Measurements from ENCODE around the gene STRN3. TPM values are rescaled to one million over a fixed set of nuclear protein-coding genes. Genes with fewer than 3 reads are reported as not detected.
"Not testable (repeated sequence)": the region's sequence is repeated elsewhere in the genome, so short reads cannot be mapped to it uniquely, and the experiment has no call there.

STRN3 gene
- total RNA-seq, 1 donor from 2014 or later: 39.5 TPM

DNA sequence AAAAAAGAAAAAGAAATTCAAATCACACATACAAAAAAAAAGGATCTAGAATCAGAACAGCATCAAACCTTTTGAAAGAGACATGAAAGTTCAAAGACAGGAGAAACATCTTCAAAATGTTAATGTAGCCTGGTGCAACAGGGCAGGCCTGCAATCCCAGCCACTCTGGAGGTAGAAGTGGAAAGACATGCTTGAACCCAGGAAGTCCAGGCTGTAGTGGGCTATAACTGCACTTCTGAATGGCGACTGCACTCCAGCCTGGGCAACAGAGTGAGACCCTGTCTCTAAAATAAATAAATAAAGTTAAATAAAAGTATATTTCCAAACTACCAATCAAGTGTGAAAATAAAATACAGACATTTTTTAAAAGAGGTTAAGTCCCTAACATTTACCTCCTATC, 19.5 kb downstream of the STRN3 start:
- Mint-ChIP-seq H3K9me3 (ENCODE audit: low read depth) (no peaks in the 10 kb centered on the region), H3K27me3 (ENCODE audit: low read depth) (no peaks in the 10 kb centered on the region), H3K4me1 (ENCODE audit: low read depth) (peaks cover 12% of the 10 kb centered on the region), H3K27ac (ENCODE audit: unreplicated experiment) (no peak overlapping the region), H3K36me3 (ENCODE audit: low read depth) (peaks cover 6% of the 10 kb centered on the region), H3K4me3 (ENCODE audit: unreplicated experiment) (no peak overlapping the region)
- TF ChIP-seq CTCF (IDR thresholded peaks at IDR 0.05): no peak
- DNase-seq (ENCODE audit: low spot score): no peak

- H3K9me3 Mint-ChIP-seq (ENCODE audit: low read depth); H3K36me3 Mint-ChIP-seq (ENCODE audit: low read depth); H3K4me3 Mint-ChIP-seq (ENCODE audit: unreplicated experiment); H3K27ac Mint-ChIP-seq (ENCODE audit: unreplicated experiment); DNase-seq (ENCODE audit: low spot score); H3K27me3 Mint-ChIP-seq (ENCODE audit: low read depth): not testable (repeated sequence)
- H3K4me1 Mint-ChIP-seq (ENCODE audit: low read depth): peaks cover 32% of the 10 kb centered on the region
Observed at GRCh38 chr14:31004007-31004406, 22.2 kb downstream of the STRN3 start.

DNA sequence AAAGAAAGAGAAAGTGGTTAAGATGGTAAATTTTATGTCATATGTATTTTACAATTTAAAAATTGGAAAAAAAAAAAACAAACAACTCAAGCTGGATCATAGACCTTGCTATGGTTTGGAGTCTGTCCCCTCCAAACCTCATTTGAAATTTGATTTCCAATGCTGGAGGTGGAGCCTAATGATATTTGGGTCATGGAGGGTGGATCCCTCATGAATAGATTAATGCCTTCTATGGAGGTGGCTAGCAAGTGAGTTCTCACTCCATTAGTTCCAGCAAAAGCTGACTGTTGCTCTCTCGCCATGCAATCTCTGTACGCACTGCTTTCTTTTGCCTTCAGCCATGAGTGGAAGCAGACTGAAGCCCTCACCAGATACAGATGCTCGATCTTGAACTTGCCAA, 22.9 kb downstream of the STRN3 start:
- H3K9me3 Mint-ChIP-seq (ENCODE audit: low read depth): peaks cover 10% of the 10 kb centered on the region
- H3K4me3 Mint-ChIP-seq (ENCODE audit: unreplicated experiment): no peak overlapping the region
- no peak overlapping the region for H3K27ac Mint-ChIP-seq (ENCODE audit: unreplicated experiment)
- no peaks in the 10 kb centered on the region for H3K27me3 Mint-ChIP-seq (ENCODE audit: low read depth)
- peaks cover 32% of the 10 kb centered on the region for H3K4me1 Mint-ChIP-seq (ENCODE audit: low read depth)
- no peak for TF ChIP-seq CTCF (IDR thresholded peaks at IDR 0.05)
- peaks cover 9% of the 10 kb centered on the region for H3K36me3 Mint-ChIP-seq (ENCODE audit: low read depth)
- no peak for DNase-seq (ENCODE audit: low spot score)

DNA sequence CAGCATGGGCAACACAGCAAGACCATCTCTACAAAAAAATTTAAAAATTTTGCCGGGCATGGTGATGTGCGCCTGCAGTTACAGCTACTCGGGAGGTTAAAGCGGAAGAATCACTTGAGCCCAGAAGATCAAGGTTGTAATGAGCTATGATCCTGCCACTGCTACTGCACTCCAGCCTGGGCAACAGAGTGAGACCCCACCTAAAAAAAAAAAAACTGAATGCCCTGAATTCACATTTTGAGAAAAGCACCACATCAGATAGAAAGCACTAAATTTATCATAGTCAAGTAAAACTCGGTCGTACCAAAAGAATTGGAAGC, 24.9 kb downstream of the STRN3 start:
- H3K27me3 Mint-ChIP-seq (ENCODE audit: low read depth): no peaks in the 10 kb centered on the region

DNA sequence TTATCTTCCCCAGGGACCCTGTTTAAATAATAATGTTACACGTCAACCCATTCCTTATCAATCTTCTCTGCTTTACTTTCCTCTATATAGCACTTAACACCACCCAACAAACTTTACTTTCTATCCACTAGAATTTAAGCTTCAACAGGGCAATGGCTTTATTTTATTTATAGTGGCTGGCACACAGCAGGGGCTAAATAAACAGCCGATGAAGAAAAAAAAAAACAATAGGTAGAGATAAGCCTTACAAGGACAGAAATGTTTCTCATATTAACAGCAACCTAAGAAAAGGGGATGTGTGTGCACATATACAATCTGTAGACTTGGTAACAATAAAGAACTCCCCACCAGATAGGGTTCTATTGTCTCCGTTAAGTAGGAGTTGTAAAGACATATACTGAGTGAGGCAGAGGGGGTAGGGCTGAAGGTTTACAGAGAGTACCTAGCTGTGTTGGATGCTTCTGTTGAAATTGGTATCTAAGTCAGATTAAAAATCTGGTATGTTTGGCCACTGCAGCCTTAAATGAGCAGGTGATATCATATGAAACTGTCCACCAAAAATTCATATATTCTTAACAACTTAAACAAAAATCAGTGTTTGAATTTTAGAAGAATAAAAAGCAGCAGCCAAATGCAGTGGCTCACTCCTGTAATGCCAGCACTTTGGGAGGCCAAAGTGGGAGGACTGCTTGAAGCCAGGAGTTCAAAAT, 25.4 kb downstream of the STRN3 start:
- no peak overlapping the region for H3K4me3 Mint-ChIP-seq (ENCODE audit: unreplicated experiment)
- H3K4me1 Mint-ChIP-seq (ENCODE audit: low read depth): peaks cover 39% of the 10 kb centered on the region
- H3K27ac Mint-ChIP-seq (ENCODE audit: unreplicated experiment): peak overlapping the region; percentile 42
- peaks cover 10% of the 10 kb centered on the region for H3K9me3 Mint-ChIP-seq (ENCODE audit: low read depth)
- no peak for DNase-seq (ENCODE audit: low spot score)
- H3K36me3 Mint-ChIP-seq (ENCODE audit: low read depth): peaks cover 11% of the 10 kb centered on the region
- no peak for TF ChIP-seq CTCF (IDR thresholded peaks at IDR 0.05)
- H3K27me3 Mint-ChIP-seq (ENCODE audit: low read depth): no peaks in the 10 kb centered on the region

More for the DNA sequence above, 24.9 kb downstream of the STRN3 start:
- no peak for TF ChIP-seq CTCF (IDR thresholded peaks at IDR 0.05)
- H3K9me3 Mint-ChIP-seq (ENCODE audit: low read depth): peaks cover 10% of the 10 kb centered on the region
- peaks cover 37% of the 10 kb centered on the region for H3K4me1 Mint-ChIP-seq (ENCODE audit: low read depth)
- no peak overlapping the region for H3K4me3 Mint-ChIP-seq (ENCODE audit: unreplicated experiment)
- no peak for DNase-seq (ENCODE audit: low spot score)
- peak overlapping the region; percentile 42 for H3K27ac Mint-ChIP-seq (ENCODE audit: unreplicated experiment)
- H3K36me3 Mint-ChIP-seq (ENCODE audit: low read depth): peaks cover 11% of the 10 kb centered on the region

Measured in chondrocyte (in vitro differentiated cells).